H1 (cell line): ENCODE data around the gene RAB7B. TPM values are rescaled to one million over a fixed set of nuclear protein-coding genes. Genes with fewer than 3 reads are reported as not detected.

Experiments
- CTCF ChIA-PET: fragments of 300-600 bp; sonication (Branson Sonifier 250); formaldehyde crosslinking; loops from one replicate; lab custom pipeline; 2021; ENCODE audit not compliant: partially characterized antibody; lab: Charles Lee
- POLR2A ChIA-PET: fragments of 300-600 bp; sonication (Branson Sonifier 250); formaldehyde crosslinking; loops from one replicate; lab custom pipeline; 2021; ENCODE audit warnings: inconsistent platforms; ENCODE audit not compliant: partially characterized antibody; lab: Charles Lee
- DNase-seq, 2 experiments: peaks; one replicate each; pipeline versions ENCODE4 v3.0.0 to v3.0.0-alpha.2; 2010 to 2022; ENCODE audit warnings: low spot score in 2 of 2, low read depth in 1 of 2, mixed read lengths in 1 of 2
- FAIRE-seq: peaks from 2 replicates; lab custom pipeline; 2011; peaks lifted over from hg19 to GRCh38; lab: Jason Lieb, UNC
- H2AFZ ChIP-seq: 2 replicates; pipeline ENCODE4 v1.8.1; 2012; ENCODE audit warnings: low read length, inconsistent platforms
- H2AK5ac ChIP-seq: 2 replicates; pipeline ENCODE4 v1.6.1; 2013; ENCODE audit warnings: low read depth, low read length
- H2BK120ac ChIP-seq: replicated peaks from 2 replicates; pipeline ENCODE3; 2013; ENCODE audit warnings: low read depth, low read length, inconsistent platforms
- H2BK12ac ChIP-seq: 2 replicates; pipeline ENCODE4 v1.6.1; 2013; ENCODE audit warnings: low read depth, low read length
- H2BK15ac ChIP-seq: 2 replicates; pipeline ENCODE4 v1.6.1; 2013; ENCODE audit warnings: low read length
- H2BK20ac ChIP-seq: 2 replicates; pipeline ENCODE4 v1.6.1; 2013; ENCODE audit warnings: low read length
- H2BK5ac ChIP-seq: 2 replicates; pipeline ENCODE4 v1.6.1; 2013; ENCODE audit warnings: low read depth, low read length
- H3K14ac ChIP-seq: 2 replicates; pipeline ENCODE4 v1.6.1; 2013; ENCODE audit warnings: inconsistent platforms; ENCODE audit not compliant: insufficient read length
- H3K18ac ChIP-seq: 2 replicates; pipeline ENCODE4 v1.6.1; 2013; ENCODE audit warnings: low read length; ENCODE audit errors: extremely low read depth
- H3K23ac ChIP-seq: 2 replicates; pipeline ENCODE4 v1.6.1; 2013; ENCODE audit warnings: inconsistent platforms; ENCODE audit not compliant: insufficient read length
- H3K23me2 ChIP-seq: 2 replicates; pipeline ENCODE4 v1.6.1; 2013; ENCODE audit warnings: low read depth, low read length
- H3K27ac ChIP-seq: 2 replicates; pipeline ENCODE4 v1.6.1; 2011; ENCODE audit warnings: low read depth, low read length, inconsistent platforms
- H3K27me3 ChIP-seq, 4 experiments: replicated peaks in 1 of 4; 1 replicate in 1 of 4; 2 replicates in 3 of 4; pipeline versions ENCODE4 v1.6.1 to v1.8.1; 2011 to 2013; ENCODE audit warnings: low read length in 3 of 4, mild to moderate bottlenecking in 3 of 4, inconsistent platforms in 2 of 4, mixed read lengths in 2 of 4, moderate library complexity in 1 of 4; ENCODE audit not compliant: control insufficient read depth in 3 of 4, insufficient read depth in 3 of 4; ENCODE audit errors: extremely low read depth in 1 of 4
- H3K36me3 ChIP-seq, 4 experiments: 2 replicates each; pipeline versions ENCODE4 v1.6.1 to v1.8.1; 2011 to 2013; ENCODE audit warnings: mild to moderate bottlenecking in 4 of 4, low read length in 3 of 4, moderate library complexity in 2 of 4, control low read depth in 1 of 4, inconsistent platforms in 1 of 4; ENCODE audit not compliant: insufficient read depth in 4 of 4, control insufficient read depth in 2 of 4
- H3K4ac ChIP-seq: replicated peaks from 2 replicates; pipeline ENCODE3; 2013; ENCODE audit warnings: low read length, low read depth, mixed read lengths, inconsistent platforms; ENCODE audit not compliant: insufficient read length
- H3K4me1 ChIP-seq, 4 experiments: replicated peaks in 1 of 4; 1 replicate in 1 of 4; 2 replicates in 3 of 4; pipeline versions ENCODE4 v1.6.1 to v1.8.1; 2011 to 2013; ENCODE audit warnings: low read length in 3 of 4, inconsistent platforms in 2 of 4, mixed read lengths in 1 of 4; ENCODE audit not compliant: insufficient read depth in 4 of 4, control insufficient read depth in 3 of 4
- H3K4me2 ChIP-seq, 2 experiments: 2 replicates each; pipeline versions ENCODE4 v1.6.1 to v1.8.1; 2011 to 2013; ENCODE audit warnings: low read depth in 2 of 2, low read length in 2 of 2, control low read depth in 1 of 2, inconsistent platforms in 1 of 2, mild to moderate bottlenecking in 1 of 2; ENCODE audit not compliant: insufficient read depth in 1 of 2
- H3K4me3 ChIP-seq, 4 experiments: fragments of 200-600, 300-600 bp in 1 of 4; sonication (generic), shearing (Covaris generic), sonication (Bioruptor Twin) in 1 of 4; 2 replicates each; pipeline versions ENCODE4 v1.5.1 to v1.8.1; 2011 to 2016; ENCODE audit warnings: low read length in 4 of 4, low read depth in 3 of 4, control low read depth in 2 of 4, inconsistent platforms in 2 of 4, mild to moderate bottlenecking in 2 of 4, mixed read lengths in 1 of 4, moderate library complexity in 1 of 4; ENCODE audit not compliant: insufficient read depth in 2 of 4; ENCODE audit errors: extremely low read depth in 1 of 4
- H3K56ac ChIP-seq: replicated peaks from 2 replicates; pipeline ENCODE3; 2013; ENCODE audit warnings: low read depth, mild to moderate bottlenecking, mixed read lengths, low read length, inconsistent platforms; ENCODE audit not compliant: insufficient read length
- H3K79me1 ChIP-seq: 2 replicates; pipeline ENCODE4 v1.6.1; 2013; ENCODE audit warnings: low read depth, low read length, control low read depth
- H3K79me2 ChIP-seq, 2 experiments: 2 replicates each; pipeline versions ENCODE4 v1.6.1 to v1.8.1; 2012 to 2013; ENCODE audit warnings: low read length in 2 of 2, mild to moderate bottlenecking in 2 of 2, inconsistent platforms in 1 of 2; ENCODE audit not compliant: insufficient read depth in 2 of 2, control insufficient read depth in 1 of 2
- H3K9ac ChIP-seq, 4 experiments: replicated peaks in 1 of 4; 1 replicate in 1 of 4; 2 replicates in 3 of 4; pipeline versions ENCODE4 v1.6.1 to v1.8.1; 2011 to 2013; ENCODE audit warnings: low read depth in 3 of 4, low read length in 3 of 4, control low read depth in 2 of 4, mild to moderate bottlenecking in 2 of 4, moderate library complexity in 2 of 4, inconsistent platforms in 1 of 4; ENCODE audit errors: extremely low read depth in 1 of 4
- H3K9me3 ChIP-seq, 2 experiments: 2 replicates each; pipeline versions ENCODE4 v1.6.1 to v1.8.1; 2012 to 2013; ENCODE audit warnings: mild to moderate bottlenecking in 2 of 2, moderate library complexity in 2 of 2, control low read depth in 1 of 2, inconsistent platforms in 1 of 2, low read depth in 1 of 2, low read length in 1 of 2, mixed read lengths in 1 of 2; ENCODE audit not compliant: insufficient read depth in 2 of 2
- H4K20me1 ChIP-seq, 2 experiments: replicated peaks in 1 of 2; 2 replicates each; pipeline versions ENCODE3 to v1.8.1; 2011 to 2013; ENCODE audit warnings: inconsistent platforms in 2 of 2, low read length in 2 of 2, mild to moderate bottlenecking in 1 of 2; ENCODE audit not compliant: insufficient read depth in 2 of 2, control insufficient read depth in 1 of 2
- H4K5ac ChIP-seq: 2 replicates; pipeline ENCODE4 v1.6.1; 2013; ENCODE audit warnings: low read length, low read depth, mixed read lengths, inconsistent platforms; ENCODE audit not compliant: insufficient read length
- H4K8ac ChIP-seq: 2 replicates; pipeline ENCODE4 v1.8.0; 2013; ENCODE audit warnings: mild to moderate bottlenecking, moderate library complexity, low read length, inconsistent platforms; ENCODE audit not compliant: insufficient read depth; ENCODE audit errors: extremely low read depth
- H4K91ac ChIP-seq: replicated peaks from 2 replicates; pipeline ENCODE3; 2013; ENCODE audit warnings: low read length, mixed read lengths, inconsistent platforms; ENCODE audit not compliant: insufficient read length
- CTCF ChIP-seq, 3 experiments: IDR thresholded peaks; 1 replicate in 2 of 3; 2 replicates in 1 of 3; pipeline versions ENCODE4 v1.5.1 to v1.6.1; 2011; ENCODE audit warnings: low read length in 3 of 3, mild to moderate bottlenecking in 3 of 3, inconsistent platforms in 2 of 3, low read depth in 1 of 3, moderate library complexity in 1 of 3; ENCODE audit not compliant: insufficient read depth in 1 of 3; ENCODE audit errors: control extremely low read depth in 1 of 3
- POU5F1 ChIP-seq: IDR thresholded peaks from 2 replicates; pipeline ENCODE4 v1.6.1; 2011; ENCODE audit warnings: low read depth, mild to moderate bottlenecking, low read length, moderate library complexity
- RNF2 ChIP-seq: fragments of 200-900, 300-1000 bp; sonication (generic); IDR thresholded peaks from 2 replicates; pipeline ENCODE4 v1.7.1; 2016; ENCODE audit warnings: borderline replicate concordance, low read depth, mild to moderate bottlenecking, antibody characterized with exemption, low read length; ENCODE audit not compliant: poor library complexity, severe bottlenecking; ENCODE audit errors: missing control alignments
- SAP30 ChIP-seq: fragments of 300-600 bp; sonication (generic); IDR thresholded peaks from 2 replicates; pipeline ENCODE4 v1.7.1; 2012; ENCODE audit warnings: low read length, moderate library complexity, mild to moderate bottlenecking, inconsistent platforms; ENCODE audit not compliant: insufficient read depth, insufficient replicate concordance
- SRF ChIP-seq: IDR thresholded peaks from 2 replicates; pipeline ENCODE4 v1.6.1; 2011; ENCODE audit warnings: mild to moderate bottlenecking, low read depth, low read length, moderate library complexity
- WGBS, 2 experiments: shearing (Covaris generic) in 1 of 2; methylation state at CpG; one replicate each; pipeline versions ENCODE4 v1.1.6 to v1.1.7; 2013 to 2015; ENCODE audit warnings: low lambda C conversion rate in 2 of 2, mixed read lengths in 2 of 2, inconsistent platforms in 1 of 2, low coverage in 1 of 2, missing lambda C conversion rate in 1 of 2; ENCODE audit not compliant: insufficient replicate concordance in 2 of 2, insufficient coverage in 1 of 2, insufficient read length in 1 of 2; ENCODE audit errors: extremely low coverage in 1 of 2, missing lambda C conversion rate in 1 of 2; 5-methylcytosine and 5-hydroxymethylcytosine counted together
- polyA plus RNA-seq, 7 experiments: library from polyadenylated mRNA; depleted of rRNA in 3 of 7; stranded (reverse) in 5 of 7; unstranded in 2 of 7; fragments of >200 nt in 5 of 7; fragments of 200-250 nt in 2 of 7; gene quantifications; 1 replicate in 5 of 7; 2 replicates in 1 of 7; 4 replicates in 1 of 7; pipeline versions ENCODE4 v1.2.1 to v1.2.3, GENCODE V29; 2011 to 2013; ENCODE audit warnings: missing spikeins in 2 of 7, mixed read lengths in 2 of 7
- total RNA-seq: library from RNA; stranded (reverse); fragmentation: NEBNext Ultra II Directional; extraction: Animal tissue kit (Norgen Biotek cat#: 25700); gene quantifications from 2 replicates; pipeline ENCODE4 v1.2.1, GENCODE V29; 2021

Gene RAB7B
- total and polyA plus RNA-seq, 2 of the 8 experiments (the other 6 are each of a cell fraction or from before 2014, with no cell fraction given) = 0.05 TPM; not detected in 1

- no peak overlapping the region for H3K23ac ChIP-seq
- no peak overlapping the region for H4K5ac ChIP-seq
- H3K79me1 ChIP-seq = no peaks in the 10 kb centered on the region
- no peak overlapping the region for H2BK20ac ChIP-seq
- DNase-seq (no peak), FAIRE-seq (no peak)
- H3K4me3 ChIP-seq = no peak overlapping the region
- no peak overlapping the region for H3K9ac ChIP-seq
- no peak overlapping the region for H2BK15ac ChIP-seq
- H3K27ac ChIP-seq = no peak overlapping the region
- H3K36me3 ChIP-seq = no peaks in the 10 kb centered on the region
- 90% methylated on average over 4 of the region's 4 CpGs; no CpG with 5 or more reads in 1 of the 2 experiments for WGBS, 2 experiments
- H3K27me3 ChIP-seq = no peaks in the 10 kb centered on the region; a peak in 1 of 7 replicates
- no peak overlapping the region for H2BK120ac ChIP-seq
- H2AFZ ChIP-seq = no peak overlapping the region
- no peak overlapping the region for H2BK5ac ChIP-seq
- no peak overlapping the region for H4K8ac ChIP-seq
- H3K9me3 ChIP-seq = no peaks in the 10 kb centered on the region
- H4K20me1 ChIP-seq = no peaks in the 10 kb centered on the region
- H3K23me2 ChIP-seq = no peaks in the 10 kb centered on the region
- H4K91ac ChIP-seq = no peak overlapping the region
- no peak overlapping the region for H2AK5ac ChIP-seq
- H3K14ac ChIP-seq = no peak overlapping the region
- H2BK12ac ChIP-seq = no peak overlapping the region
- ChIA-PET CTCF (interaction anchor here (0.8 to 4.5 kb wide), 4 partner anchors 12 to 114 kb away, joined by 4 to 23 read pairs (median 10); partner anchors contain the start of gene RAB7B), POLR2A (no interaction called here)
- no peak overlapping the region for H3K56ac ChIP-seq
- H3K79me2 ChIP-seq = no peaks in the 10 kb centered on the region
- no peak overlapping the region for H3K4ac ChIP-seq
- H3K4me2 ChIP-seq = no peak overlapping the region
- H3K4me1 ChIP-seq = peaks cover 0 to 4% (median 2%) of the 10 kb centered on the region in 4 experiments; a peak in 3 of 7 replicates
- TF ChIP-seq CTCF (IDR thresholded peaks at IDR 0.05; ENCODE audit: control extremely low read depth in 1 of 3, insufficient read depth in 1 of 3, low read depth in 1 of 3, low read length in 3 of 3) (no peak), RNF2 (no peak), POU5F1 (no peak), SAP30 (no peak), SRF (no peak)
- H3K18ac ChIP-seq = no peak overlapping the region
These were observed 12.0 kb downstream of the RAB7B start for GRCh38 chr1:205991237-205991636.
